AG04450 (cell line): Measurements from ENCODE around the gene HLA-DOB. TPM values are rescaled to one million over a fixed set of nuclear protein-coding genes. Genes with fewer than 3 reads are reported as not detected.
"Not testable (repeated sequence)": the region's sequence is repeated elsewhere in the genome, so short reads cannot be mapped to it uniquely, and the experiment has no call there.

Source experiments
- CTCF ChIA-PET: fragments of 300-600, 350-600 bp; formaldehyde crosslinking; extraction: SDS; loops from one replicate; lab custom pipeline; 2022; ENCODE audit warnings: antibody characterized with exemption, inconsistent platforms; lab: Charles Lee
- POLR2A ChIA-PET: fragments of 350-600 bp; formaldehyde crosslinking; extraction: SDS; loops from one replicate; lab custom pipeline; 2021; ENCODE audit warnings: antibody characterized with exemption, inconsistent platforms; lab: Yijun Ruan, JAX
- DNase-seq: peaks from one replicate; pipeline ENCODE4 v3.0.0-alpha.2; 2011; ENCODE audit warnings: low read depth, low spot score
- H3K27ac ChIP-seq: one replicate; pipeline ENCODE4 v1.5.1; 2012; ENCODE audit warnings: low read depth, low read length, control low read depth
- H3K27me3 ChIP-seq: one replicate; pipeline ENCODE4 v1.6.0; 2012; ENCODE audit warnings: low read length; ENCODE audit not compliant: control insufficient read depth, insufficient read depth
- H3K4me3 ChIP-seq: 2 replicates; pipeline ENCODE4 v1.5.1; 2011; ENCODE audit warnings: mild to moderate bottlenecking, low read depth, low read length, control low read depth
- H3K9me3 ChIP-seq: 2 replicates; pipeline ENCODE4 v1.5.1; 2012; ENCODE audit warnings: low read length; ENCODE audit not compliant: control insufficient read depth, insufficient read depth
- CTCF ChIP-seq: IDR thresholded peaks from 2 replicates; pipeline ENCODE4 v1.5.1; 2011; ENCODE audit warnings: low read depth, low read length, control low read depth, inconsistent platforms
- polyA plus RNA-seq: library from polyadenylated mRNA; depleted of rRNA; stranded (reverse); fragments of >200 nt; gene quantifications from 2 replicates; pipeline ENCODE4 v1.2.3, GENCODE V29; 2011

The HLA-DOB gene
- polyA plus RNA-seq, 1 experiment = not detected

GRCh38 chr6:32785781-32786533 lies 30.8 kb downstream of the HLA-DOB start:
- Histone ChIP-seq H3K9me3 (no peaks in the 10 kb centered on the region), H3K4me3 (no peak overlapping the region), H3K27me3 (peaks cover 9% of the 10 kb centered on the region), H3K27ac (no peak overlapping the region)
- peak; percentile 66 for TF ChIP-seq CTCF
- POLR2A ChIA-PET = no interaction called here
- DNase-seq = no peak
- CTCF ChIA-PET = interaction anchor here (0.6 to 6.1 kb wide), 19 partner anchors 8 to 812 kb away, joined by 3 to 96 read pairs (median 4); partner anchors contain the start of gene TAP2

GRCh38 chr6:32782923-32783322 lies 33.9 kb downstream of the HLA-DOB start:
- DNase-seq, H3K27ac ChIP-seq, H3K27me3 ChIP-seq, CTCF ChIA-PET, H3K4me3 ChIP-seq, H3K9me3 ChIP-seq, POLR2A ChIA-PET: not testable (repeated sequence)

- H3K27me3 ChIP-seq = peaks cover 3% of the 10 kb centered on the region
- H3K9me3 ChIP-seq = no peaks in the 10 kb centered on the region
- H3K4me3 ChIP-seq = no peak overlapping the region
- no peak for TF ChIP-seq CTCF
- H3K27ac ChIP-seq = no peak overlapping the region
- ChIA-PET POLR2A (no interaction called here), CTCF (no interaction called here)
- no peak for DNase-seq
Observed at GRCh38 chr6:32779036-32779435, 37.8 kb downstream of the HLA-DOB start.

- peaks cover 3% of the 10 kb centered on the region for H3K27me3 ChIP-seq
- no peaks in the 10 kb centered on the region for H3K9me3 ChIP-seq
- ChIA-PET POLR2A (no interaction called here), CTCF (interaction anchor here (1.2 kb wide), 1 partner anchor 11 kb away, joined by 3 read pairs; no protein-coding TSS in a partner anchor)
- TF ChIP-seq CTCF = no peak
- H3K4me3 ChIP-seq = no peak overlapping the region
- no peak overlapping the region for H3K27ac ChIP-seq
- DNase-seq = no peak
Observed at GRCh38 chr6:32775071-32775470, 41.7 kb downstream of the HLA-DOB start.

- TF ChIP-seq CTCF = no peak
- H3K9me3 ChIP-seq = no peaks in the 10 kb centered on the region
- no peak for DNase-seq
- ChIA-PET CTCF (interaction anchor here (1.2 kb wide), 1 partner anchor 11 kb away, joined by 3 read pairs; no protein-coding TSS in a partner anchor), POLR2A (no interaction called here)
- no peak overlapping the region for H3K4me3 ChIP-seq
- H3K27ac ChIP-seq = no peak overlapping the region
- peaks cover 3% of the 10 kb centered on the region for H3K27me3 ChIP-seq
Observed at GRCh38 chr6:32774426-32774825, 42.4 kb downstream of the HLA-DOB start.
